AG10803 (cell line): ENCODE measurements around the gene CEP41.

Source experiments
- DNase-seq: peaks from one replicate; pipeline ENCODE4 v3.0.0; 2010; ENCODE audit warnings: low read depth
- H3K4me3 ChIP-seq: 2 replicates; pipeline ENCODE4 v1.5.1; 2011; ENCODE audit warnings: mild to moderate bottlenecking, low read length, control low read depth
- CTCF ChIP-seq: conservative IDR thresholded peaks from 2 replicates; pipeline ENCODE4 v1.5.1; 2011; ENCODE audit warnings: mild to moderate bottlenecking, low read length, control low read depth, inconsistent platforms

The CEP41 gene

GRCh38 chr7:130345725-130346124 is 95.1 kb downstream of the CEP41 start:
- TF ChIP-seq CTCF: no peak
- no peak for DNase-seq
- H3K4me3 ChIP-seq: no peak overlapping the region

GRCh38 chr7:130345136-130345535 is 95.7 kb downstream of the CEP41 start:
- no peak for TF ChIP-seq CTCF
- no peak for DNase-seq

GRCh38 chr7:130344271-130344866 is 96.4 kb downstream of the CEP41 start, which contains the start of gene CPA5:
TSS of gene CPA5 (plus strand) at chr7:130344816. CDS start at chr7:130346486, 1,670 bp downstream.
- no peak for TF ChIP-seq CTCF
- no peak within 1 kb of the TSS for H3K4me3 ChIP-seq
- no peak for DNase-seq

More at GRCh38 chr7:130345136-130345535, 95.7 kb downstream of the CEP41 start:
- no peak overlapping the region for H3K4me3 ChIP-seq
